HepG2 (cell line): ENCODE data around the gene CCT3. TPM values are rescaled to one million over a fixed set of nuclear protein-coding genes. Genes with fewer than 3 reads are reported as not detected.

Experiments used
- ARID4A ChIP-seq: sonication (generic); formaldehyde crosslinking; IDR thresholded peaks from 2 replicates; pipeline ENCODE4 v1.5.0; 2020; ENCODE audit warnings: mild to moderate bottlenecking, missing genetic modification reagents, borderline replicate concordance
- FUBP1 ChIP-seq: sonication (generic); formaldehyde crosslinking; IDR thresholded peaks from 2 replicates; pipeline ENCODE4 v1.5.1; 2020; ENCODE audit warnings: missing genetic modification reagents, mild to moderate bottlenecking, borderline replicate concordance
- HNF4A ChIP-seq: sonication (generic); formaldehyde crosslinking; IDR thresholded peaks from 2 replicates; pipeline ENCODE4 v1.4.0; 2020; ENCODE audit warnings: missing genetic modification reagents
- NKX3-1 ChIP-seq: sonication (generic); formaldehyde crosslinking; IDR thresholded peaks from 2 replicates; pipeline ENCODE4 v1.5.0; 2020; ENCODE audit warnings: missing genetic modification reagents
- PAX8 ChIP-seq: sonication (generic); formaldehyde crosslinking; IDR thresholded peaks from 2 replicates; pipeline ENCODE4 v1.8.0; 2022; ENCODE audit warnings: mild to moderate bottlenecking, missing genetic modification reagents, borderline replicate concordance
- PLSCR1 ChIP-seq: sonication (generic); formaldehyde crosslinking; IDR thresholded peaks from 2 replicates; pipeline ENCODE4 v1.5.0; 2020; ENCODE audit warnings: missing genetic modification reagents, mild to moderate bottlenecking, borderline replicate concordance
- RXRB ChIP-seq: IDR thresholded peaks from 2 replicates; pipeline ENCODE4 v1.6.1; 2016; ENCODE audit warnings: borderline replicate concordance, missing genetic modification reagents, missing compliant biosample characterization
- STAG1 ChIP-seq: sonication (generic); formaldehyde crosslinking; IDR thresholded peaks from 2 replicates; pipeline ENCODE4 v1.4.0; 2020; ENCODE audit warnings: missing genetic modification reagents
- TFDP1 ChIP-seq: IDR thresholded peaks from 2 replicates; pipeline ENCODE4 v1.6.1; 2016; ENCODE audit warnings: missing compliant biosample characterization, missing genetic modification reagents, borderline replicate concordance
- UBTF ChIP-seq: sonication (generic); formaldehyde crosslinking; IDR thresholded peaks from 2 replicates; pipeline ENCODE4 v1.4.0; 2020; ENCODE audit warnings: mild to moderate bottlenecking, missing genetic modification reagents
- ZBTB10 ChIP-seq: sonication (generic); formaldehyde crosslinking; IDR thresholded peaks from 2 replicates; pipeline ENCODE4 v1.4.0; 2020; ENCODE audit warnings: missing genetic modification reagents, borderline replicate concordance
- ZNF251 ChIP-seq: sonication (generic); formaldehyde crosslinking; IDR thresholded peaks from 2 replicates; pipeline ENCODE4 v1.9.0; 2021; ENCODE audit warnings: mild to moderate bottlenecking, missing genetic modification reagents
- ZNF451 ChIP-seq: sonication (generic); formaldehyde crosslinking; IDR thresholded peaks from 2 replicates; pipeline ENCODE4 v1.5.0; 2020; ENCODE audit warnings: mild to moderate bottlenecking, missing genetic modification reagents
- polyA plus RNA-seq, 8 experiments: library from polyadenylated mRNA; depleted of rRNA in 3 of 8; stranded (reverse) in 7 of 8; unstranded in 1 of 8; fragments of >200 nt; fragmentation: Illumina TruSeq in 4 of 8; extraction: Trizol in 4 of 8; gene quantifications; 2 replicates each; pipeline versions ENCODE4 v1.2.1 to v1.2.3, GENCODE V29; 2011 to 2016; ENCODE audit warnings: low read depth in 4 of 8, missing spikeins in 1 of 8, mixed read lengths in 1 of 8; ENCODE audit not compliant: insufficient read depth in 1 of 8
- total RNA-seq, 5 experiments: library from RNA; depleted of rRNA; stranded (reverse); fragments of >200 nt; fragmentation: Illumina TruSeq; extraction: Trizol; gene quantifications; 2 replicates each; pipeline ENCODE4 v1.2.3, GENCODE V29; 2016; ENCODE audit warnings: low read depth in 1 of 5

Gene CCT3
- total and polyA plus RNA-seq, 2 of the 13 experiments (the other 11 are each of a cell fraction or from before 2014, with no cell fraction given): 319 to 615 TPM

- peak; percentile 15; the same call in 1 of the 2 replicates for TF ChIP-seq ARID4A
- TF ChIP-seq STAG1 (CRISPR knock-in tag): no peak; the same call in 1 of the 2 replicates
- no peak for TF ChIP-seq ZNF251 (CRISPR knock-in tag)
- TF ChIP-seq PAX8 (CRISPR knock-in tag): no peak
- TF ChIP-seq PLSCR1: no peak
- no peak for TF ChIP-seq FUBP1 (CRISPR knock-in tag)
- no peak for TF ChIP-seq NKX3-1 (CRISPR knock-in tag)
- peak; percentile 90 for TF ChIP-seq ZBTB10 (CRISPR knock-in tag)
- no peak; the same call in 1 of the 2 replicates for TF ChIP-seq UBTF
- peak; percentile 6; the same call in 1 of the 2 replicates for TF ChIP-seq TFDP1
- no peak for TF ChIP-seq HNF4A (CRISPR knock-in tag)
- no peak for TF ChIP-seq ZNF451 (CRISPR knock-in tag)
- TF ChIP-seq RXRB: no peak
Measured at GRCh38 chr1:156367383-156368156, 29.5 kb upstream of the CCT3 start (continued).
